ENCODE results near the gene FAM20C. TPM values are rescaled to one million over a fixed set of nuclear protein-coding genes. Genes with fewer than 3 reads are reported as not detected.
"Not testable (repeated sequence)": the region's sequence is repeated elsewhere in the genome, so short reads cannot be mapped to it uniquely, and the experiment has no call there.

Gene FAM20C
- total and polyA plus RNA-seq, 10 of the 15 experiments (the other 5 are each of a cell fraction or from before 2014, with no cell fraction given) = 0.44 TPM; not detected in 9

GRCh38 chr7:205115-206010 is 13.0 kb downstream of the FAM20C start:
- POLR2A ChIA-PET = no interaction called here
- no TSS peak for BruUV-seq (replicated peaks)

GRCh38 chr7:206351-206750 is 14.0 kb downstream of the FAM20C start:
- DNase-seq (ENCODE audit: low read depth, low spot score); H3K79me2 ChIP-seq (ENCODE audit: control insufficient read depth, insufficient read depth, low read length); H3K36me3 ChIP-seq (ENCODE audit: control insufficient read depth in 2 of 2, insufficient read depth in 2 of 2, low read length in 1 of 2); H3K4me2 ChIP-seq (ENCODE audit: control insufficient read depth, insufficient read depth); H3K4me3 ChIP-seq; SMC1A ChIA-PET (ENCODE audit: uncharacterized antibody, unreplicated experiment); POLR2A ChIA-PET; H3K9me3 ChIP-seq (replicated peaks; ENCODE audit: control insufficient read depth, insufficient read depth, low read length); CTCF ChIA-PET; H3K27ac ChIP-seq (ENCODE audit: control insufficient read depth, insufficient read depth); FAIRE-seq; ATAC-seq; in situ Hi-C loops (cut with MboI); H4K20me1 ChIP-seq (ENCODE audit: control insufficient read depth, insufficient read depth); H3K27me3 ChIP-seq (replicated peaks in 1 of 2; ENCODE audit: control insufficient read depth in 2 of 2, insufficient read depth in 2 of 2, low read length in 1 of 2); H3K9ac ChIP-seq (ENCODE audit: control insufficient read depth, insufficient read depth, low read length); RAD21 ChIA-PET (ENCODE audit: unreplicated experiment); H3K4me1 ChIP-seq (ENCODE audit: control insufficient read depth, insufficient read depth, low read length); intact Hi-C loops (cut with micrococcal nuclease; ENCODE audit: unreplicated experiment); H2AFZ ChIP-seq (ENCODE audit: control insufficient read depth, low read depth, low read length); BruUV-seq (replicated peaks): not testable (repeated sequence)
- WGBS (ENCODE audit: insufficient coverage, insufficient replicate concordance, low lambda C conversion rate, missing lambda C conversion rate) = 72% methylated on average over 30 of the region's 31 CpGs

More at GRCh38 chr7:205115-206010, 13.0 kb downstream of the FAM20C start:
- ATAC-seq (no peak), FAIRE-seq (no peak), DNase-seq (ENCODE audit: low read depth, low spot score) (no peak)
- Histone ChIP-seq H3K9me3 (replicated peaks; ENCODE audit: control insufficient read depth, insufficient read depth, low read length) (peaks cover 2% of the 10 kb centered on the region; the same call in 1 of the 3 replicates), H3K27me3 (replicated peaks in 1 of 2; ENCODE audit: control insufficient read depth in 2 of 2, insufficient read depth in 2 of 2, low read length in 1 of 2) (no peaks in the 10 kb centered on the region), H3K4me3 (no peak overlapping the region), H3K27ac (ENCODE audit: control insufficient read depth, insufficient read depth) (no peak overlapping the region), H4K20me1 (ENCODE audit: control insufficient read depth, insufficient read depth) (no peaks in the 10 kb centered on the region), H3K9ac (ENCODE audit: control insufficient read depth, insufficient read depth, low read length) (no peak overlapping the region), H3K79me2 (ENCODE audit: control insufficient read depth, insufficient read depth, low read length) (no peaks in the 10 kb centered on the region), H3K4me2 (ENCODE audit: control insufficient read depth, insufficient read depth) (no peak overlapping the region), H2AFZ (ENCODE audit: control insufficient read depth, low read depth, low read length) (no peak overlapping the region), H3K36me3 (ENCODE audit: control insufficient read depth in 2 of 2, insufficient read depth in 2 of 2, low read length in 1 of 2) (no peaks in the 10 kb centered on the region), H3K4me1 (ENCODE audit: control insufficient read depth, insufficient read depth, low read length) (no peaks in the 10 kb centered on the region)
- RAD21 ChIA-PET (ENCODE audit: unreplicated experiment) = no interaction called here
- CTCF ChIA-PET = no interaction called here
- in situ Hi-C loops (cut with MboI) (no loop called here), intact Hi-C loops (cut with micrococcal nuclease; ENCODE audit: unreplicated experiment) (no loop called here)
- no peak for TF ChIP-seq HCFC1 (IDR thresholded peaks at IDR 0.05; ENCODE audit: low read length)
- TF ChIP-seq POU2F2 (IDR thresholded peaks at IDR 0.05; ENCODE audit: borderline replicate concordance, low read depth, low read length) = no peak
- no peak for TF ChIP-seq MYC (IDR thresholded peaks at IDR 0.05; ENCODE audit: insufficient read depth, insufficient read length, insufficient replicate concordance, low read length, severe bottlenecking)
- TF ChIP-seq SREBF2 (IDR thresholded peaks at IDR 0.05; ENCODE audit: low read length) = no peak
- TF ChIP-seq, protein P1, sequence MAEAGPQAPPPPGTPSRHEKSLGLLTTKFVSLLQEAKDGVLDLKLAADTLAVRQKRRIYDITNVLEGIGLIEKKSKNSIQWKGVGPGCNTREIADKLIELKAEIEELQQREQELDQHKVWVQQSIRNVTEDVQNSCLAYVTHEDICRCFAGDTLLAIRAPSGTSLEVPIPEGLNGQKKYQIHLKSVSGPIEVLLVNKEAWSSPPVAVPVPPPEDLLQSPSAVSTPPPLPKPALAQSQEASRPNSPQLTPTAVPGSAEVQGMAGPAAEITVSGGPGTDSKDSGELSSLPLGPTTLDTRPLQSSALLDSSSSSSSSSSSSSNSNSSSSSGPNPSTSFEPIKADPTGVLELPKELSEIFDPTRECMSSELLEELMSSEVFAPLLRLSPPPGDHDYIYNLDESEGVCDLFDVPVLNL (IDR thresholded peaks at IDR 0.05; ENCODE audit: low read depth, low read length) = no peak
- TF ChIP-seq HDAC2 (IDR thresholded peaks at IDR 0.05) = no peak
- TF ChIP-seq MTA3 (IDR thresholded peaks at IDR 0.05; ENCODE audit: borderline replicate concordance, low read length) = no peak
- TF ChIP-seq ELK1 (IDR thresholded peaks at IDR 0.05; ENCODE audit: low read depth, low read length) = no peak
- TF ChIP-seq YBX1 (IDR thresholded peaks at IDR 0.05) = no peak
- WGBS (ENCODE audit: insufficient coverage, insufficient replicate concordance, low lambda C conversion rate, missing lambda C conversion rate) = 94% methylated on average over 49 of the region's 49 CpGs
- SMC1A ChIA-PET (ENCODE audit: uncharacterized antibody, unreplicated experiment) = no interaction called here
